AG08395 (cell line): ENCODE results near the gene FBXO30.
A peak's percentile ranks its signal among the peaks of the same experiment; 100 is the strongest.

ENCODE experiments used
- DNase-seq: peaks from one replicate; pipeline ENCODE4 v3.0.0; 2012; ENCODE audit warnings: mixed read lengths, low spot score

The FBXO30 gene, protein sequence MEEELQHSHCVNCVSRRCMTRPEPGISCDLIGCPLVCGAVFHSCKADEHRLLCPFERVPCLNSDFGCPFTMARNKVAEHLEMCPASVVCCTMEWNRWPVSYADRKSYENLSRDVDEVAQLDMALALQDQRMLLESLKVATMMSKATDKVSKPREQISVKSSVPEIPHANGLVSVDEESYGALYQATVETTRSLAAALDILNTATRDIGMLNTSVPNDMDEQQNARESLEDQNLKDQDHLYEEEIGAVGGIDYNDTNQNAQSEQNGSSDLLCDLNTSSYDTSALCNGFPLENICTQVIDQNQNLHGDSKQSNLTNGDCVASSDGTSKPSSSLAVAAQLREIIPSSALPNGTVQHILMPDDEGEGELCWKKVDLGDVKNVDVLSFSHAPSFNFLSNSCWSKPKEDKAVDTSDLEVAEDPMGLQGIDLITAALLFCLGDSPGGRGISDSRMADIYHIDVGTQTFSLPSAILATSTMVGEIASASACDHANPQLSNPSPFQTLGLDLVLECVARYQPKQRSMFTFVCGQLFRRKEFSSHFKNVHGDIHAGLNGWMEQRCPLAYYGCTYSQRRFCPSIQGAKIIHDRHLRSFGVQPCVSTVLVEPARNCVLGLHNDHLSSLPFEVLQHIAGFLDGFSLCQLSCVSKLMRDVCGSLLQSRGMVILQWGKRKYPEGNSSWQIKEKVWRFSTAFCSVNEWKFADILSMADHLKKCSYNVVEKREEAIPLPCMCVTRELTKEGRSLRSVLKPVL

DNA sequence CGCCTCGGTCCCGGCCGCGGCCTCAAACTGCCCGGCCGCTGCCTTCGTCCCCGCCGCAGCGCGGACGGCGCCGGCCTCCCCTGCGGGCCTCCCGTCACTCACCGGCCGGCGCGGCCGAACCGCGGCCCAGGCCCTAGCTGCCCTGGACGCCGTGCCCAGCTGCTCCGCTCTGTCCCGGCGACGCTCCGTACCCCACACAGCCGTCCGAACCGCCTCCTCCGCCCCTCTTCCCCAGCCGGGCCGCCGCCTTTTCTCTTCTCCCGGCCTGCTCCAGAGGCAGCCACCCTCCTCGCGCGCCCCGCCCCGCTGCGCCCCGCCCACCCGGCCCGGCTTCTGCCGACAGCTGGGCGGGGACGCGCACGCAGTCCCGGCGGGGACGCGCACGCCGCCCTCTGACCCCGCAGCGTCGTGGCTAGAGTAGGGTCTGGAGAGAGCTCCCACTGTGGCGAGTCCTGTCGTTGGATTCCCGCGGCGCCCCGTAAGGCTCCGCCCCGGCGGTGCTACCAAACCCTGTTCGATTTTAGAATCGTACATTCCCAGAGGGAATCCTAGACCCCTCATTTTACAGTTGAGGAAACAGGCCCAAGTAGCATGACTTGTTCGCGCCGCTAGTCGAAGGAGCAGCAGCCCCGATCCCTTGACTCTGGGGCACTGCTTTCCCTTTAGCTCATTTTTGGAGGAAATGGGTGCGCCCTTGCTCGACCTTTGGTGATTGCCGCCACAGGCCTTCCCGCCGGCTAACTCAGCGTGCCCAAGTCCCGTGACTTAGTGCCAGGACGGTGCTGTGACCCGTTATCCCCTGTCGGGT is at the start of gene FBXO30:
FBXO30 (minus strand) TSS at position 295 of the 808 bp plus-strand sequence. CDS start 8,390 bp downstream, outside the sequence.
- peak; percentile 95 for DNase-seq

DNA sequence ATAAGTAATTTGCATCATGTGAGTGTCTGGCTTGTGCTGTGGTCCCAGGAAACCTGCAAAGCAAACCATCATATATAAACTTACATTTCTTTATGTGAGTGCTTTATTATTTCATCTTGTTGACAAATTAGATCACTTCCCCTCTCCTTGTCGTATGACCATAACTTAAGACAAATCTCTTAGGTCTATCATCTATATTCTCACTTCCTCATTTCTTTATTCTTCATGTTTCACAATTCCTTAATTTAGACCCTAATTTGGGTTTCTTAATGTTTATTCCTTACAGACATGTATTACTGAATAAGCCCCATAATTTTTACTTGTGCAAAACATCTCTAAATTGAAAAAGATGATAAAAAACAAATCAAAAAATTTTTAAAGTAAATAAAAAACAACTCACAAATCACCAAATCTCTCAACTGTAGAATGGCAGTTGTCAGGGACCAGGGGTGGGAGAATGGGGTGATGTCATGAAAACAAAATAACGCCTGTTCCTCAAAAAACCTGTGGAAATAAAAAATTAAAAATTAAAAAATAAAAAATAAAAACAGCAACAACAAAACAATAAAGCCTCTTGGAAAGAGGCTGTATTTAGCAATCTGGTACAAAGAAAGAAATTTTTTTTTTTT is 49.5 kb upstream of the FBXO30 start:
- DNase-seq, result no peak

- DNase-seq, result no peak
These were observed 48.8 kb upstream of the FBXO30 start for GRCh38 chr6:145863366-145863765.

DNA sequence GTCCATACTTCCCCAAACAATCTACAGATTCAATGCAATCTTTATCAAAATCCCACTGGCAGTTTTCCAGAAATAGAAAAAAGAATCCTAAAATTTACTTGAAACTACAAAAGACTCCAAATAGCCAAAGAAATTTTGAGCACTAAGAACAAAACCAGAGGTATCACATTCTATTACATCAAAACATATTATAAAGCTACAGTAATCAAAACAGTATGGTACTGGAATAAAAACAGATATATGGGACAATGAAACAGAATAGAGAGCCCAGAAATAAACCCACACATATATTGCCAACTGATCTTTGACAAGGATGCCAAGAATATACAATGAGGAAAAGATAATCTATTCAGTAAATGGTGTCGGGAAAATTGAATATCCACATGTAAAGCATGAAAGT is 46.0 kb upstream of the FBXO30 start:
- DNase-seq, result no peak

GRCh38 chr6:145850671-145851070 is 36.1 kb upstream of the FBXO30 start:
- no peak for DNase-seq

DNA sequence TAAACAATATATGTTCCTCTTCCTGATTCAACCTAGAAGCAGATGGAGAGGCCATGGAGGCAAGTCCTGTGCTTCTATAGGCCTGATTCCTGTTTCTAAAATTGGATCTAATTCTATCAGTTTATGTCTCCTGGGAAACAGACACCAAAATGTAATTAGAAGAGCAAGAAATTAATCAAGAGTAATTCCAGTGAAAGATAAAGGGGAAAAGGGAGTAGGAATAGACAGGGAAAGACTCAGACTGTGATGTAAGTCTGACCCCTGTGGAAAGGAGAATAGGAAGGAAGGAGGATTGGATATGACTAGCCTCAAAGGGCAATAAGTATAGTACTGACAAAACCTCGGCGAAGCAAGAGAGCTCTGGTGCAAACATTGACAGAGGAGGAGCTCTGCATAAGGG is 33.9 kb upstream of the FBXO30 start:
- DNase-seq, result no peak

- no peak for DNase-seq
These were observed 31.0 kb upstream of the FBXO30 start for GRCh38 chr6:145845557-145845956.

GRCh38 chr6:145844933-145845540 is 30.4 kb upstream of the FBXO30 start:
- DNase-seq, result no peak

- DNase-seq, result no peak
These were observed 28.3 kb upstream of the FBXO30 start for GRCh38 chr6:145842693-145843546.

- DNase-seq, result no peak
These were observed 27.1 kb upstream of the FBXO30 start for GRCh38 chr6:145841668-145842067.

DNA sequence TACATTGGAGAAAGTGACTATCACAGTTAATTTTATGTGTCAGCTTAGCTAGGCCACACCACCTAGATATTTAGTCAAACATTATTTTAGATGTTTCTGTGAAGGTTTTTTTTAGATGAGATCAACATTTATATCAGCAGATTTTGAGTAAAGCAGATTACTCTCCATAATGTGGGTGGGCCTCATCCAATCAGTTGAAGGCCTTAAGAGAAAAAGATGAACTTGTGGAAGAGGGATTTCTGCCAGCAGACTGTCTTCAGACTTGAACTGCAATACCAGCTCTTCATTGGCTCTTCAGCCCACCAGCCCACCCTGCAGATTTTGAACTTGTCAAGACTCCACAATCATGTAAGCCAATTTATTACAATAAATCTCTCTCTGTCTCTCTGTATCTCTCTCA is 25.1 kb upstream of the FBXO30 start:
- no peak for DNase-seq

DNA sequence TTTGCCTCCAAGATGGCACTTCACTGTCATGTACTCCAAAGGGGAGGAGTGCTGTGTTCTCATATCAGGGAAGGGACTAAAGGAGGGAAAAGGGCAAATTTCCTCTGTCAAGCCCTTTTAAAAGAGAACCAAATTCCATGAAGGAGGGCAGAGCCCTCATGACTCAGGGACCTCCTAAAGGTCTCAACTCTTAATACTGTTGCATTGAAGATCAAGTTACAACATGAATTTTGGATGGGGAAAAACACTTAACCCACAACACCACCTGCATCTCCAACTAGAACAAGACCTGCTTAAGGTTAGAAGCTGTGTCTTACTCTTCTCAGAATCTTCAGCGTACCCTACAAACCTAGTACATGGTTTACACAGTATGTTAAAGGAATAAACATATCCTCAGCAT is 23.7 kb upstream of the FBXO30 start:
- DNase-seq, result no peak

DNA sequence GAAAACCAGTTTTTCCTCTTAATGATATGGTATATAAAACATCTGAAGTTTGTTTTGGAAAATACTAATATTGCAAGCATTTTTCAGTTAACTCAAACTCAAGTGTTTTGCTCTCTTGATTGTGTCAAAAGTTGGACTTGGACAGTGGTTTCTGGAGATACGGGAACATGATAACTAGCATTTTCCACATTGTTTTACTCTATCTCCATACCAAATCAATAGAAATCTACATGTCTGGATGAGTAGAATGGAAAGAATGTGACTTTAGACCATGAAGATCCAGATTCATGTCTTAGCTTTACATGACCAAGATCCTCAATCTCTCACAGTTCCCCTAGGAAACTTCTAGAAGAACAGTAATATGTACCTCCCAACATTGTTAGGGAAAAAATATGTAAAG is 22.2 kb upstream of the FBXO30 start:
- DNase-seq, result no peak

- peak; percentile 35 for DNase-seq
These were observed 21.6 kb upstream of the FBXO30 start for GRCh38 chr6:145836170-145836569.

GRCh38 chr6:145830612-145831011 is 16.0 kb upstream of the FBXO30 start:
- DNase-seq, result no peak

GRCh38 chr6:145829950-145830349 is 15.4 kb upstream of the FBXO30 start:
- no peak for DNase-seq

DNA sequence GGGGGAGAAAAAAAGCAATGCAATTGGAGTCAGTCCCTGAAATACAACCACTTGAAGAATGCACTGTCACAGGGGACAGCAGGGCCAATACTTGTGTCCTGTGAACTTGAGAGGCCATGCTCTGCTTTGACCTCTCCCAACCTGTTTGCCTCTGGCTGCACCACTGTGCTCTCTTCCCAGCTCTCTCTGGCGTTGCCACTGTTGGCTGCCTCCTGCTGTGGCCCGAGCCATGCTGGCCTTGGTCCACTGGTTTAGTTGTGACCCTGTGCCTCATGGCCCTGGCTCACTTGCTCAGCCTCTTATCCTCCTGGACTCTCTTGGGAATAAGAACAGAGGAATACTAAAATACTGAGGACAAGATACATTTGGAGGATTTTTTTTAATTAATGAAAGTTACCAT is 14.5 kb upstream of the FBXO30 start:
- no peak for DNase-seq

- DNase-seq, result no peak
These were observed 9.7 kb upstream of the FBXO30 start for GRCh38 chr6:145824344-145824743.

DNA sequence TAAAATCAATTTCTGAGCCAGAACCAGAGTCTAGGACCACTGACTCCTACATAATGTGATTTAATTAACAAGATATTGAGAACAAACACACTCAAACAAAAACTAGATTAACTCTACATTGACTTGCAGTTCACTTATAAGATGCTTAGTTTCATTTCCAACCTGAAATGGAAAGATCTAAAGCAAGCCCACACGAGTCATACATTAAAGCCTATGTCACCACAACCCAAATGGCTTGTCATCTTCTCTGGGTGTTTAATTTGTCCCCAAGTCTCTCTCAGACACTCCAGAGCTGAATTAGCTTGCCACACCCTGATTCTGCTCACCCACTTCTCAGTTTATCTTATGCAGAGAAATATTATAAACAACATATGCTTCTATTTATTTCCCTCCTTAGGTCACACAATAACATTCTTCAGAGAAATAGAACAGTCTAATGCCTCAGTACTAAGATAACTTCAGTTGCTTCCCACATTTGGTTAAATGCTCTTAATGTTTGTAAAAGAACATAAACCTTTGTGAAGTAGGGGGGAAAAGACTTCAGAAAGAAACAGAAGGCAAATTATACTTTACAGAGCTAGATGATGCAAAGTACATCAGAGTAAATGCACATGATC is 8.8 kb upstream of the FBXO30 start:
- DNase-seq, result no peak

DNA sequence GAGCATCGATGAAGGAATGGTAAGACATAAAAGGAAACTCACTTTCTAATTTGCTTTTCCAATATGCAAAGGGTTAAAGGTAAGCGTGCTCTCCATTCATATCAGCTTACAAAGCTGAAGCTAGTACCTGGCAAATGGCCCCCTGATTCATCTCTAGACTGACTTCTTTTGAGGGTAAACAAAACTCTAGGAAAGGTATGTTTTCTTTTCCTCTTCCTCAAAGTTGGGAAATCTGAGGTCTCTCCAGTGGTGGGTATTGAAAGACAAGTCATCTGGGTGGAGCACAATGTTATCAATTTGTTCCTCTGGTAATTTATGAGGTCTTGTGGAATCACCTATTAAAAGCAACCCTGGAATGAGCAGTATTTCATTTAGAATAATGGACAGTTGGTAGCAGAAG is 7.9 kb upstream of the FBXO30 start:
- no peak for DNase-seq
